Omental fat pad (tissue), 4 donors: ENCODE measurements around the gene ARL3. TPM values are rescaled to one million over a fixed set of nuclear protein-coding genes. Genes with fewer than 3 reads are reported as not detected.
A peak's percentile ranks its signal among the peaks of the same experiment; 100 is the strongest.

Source experiments
- ATAC-seq: fragments of 150-250 bp; one replicate; pipeline ENCODE4 v1.9.1; 2016; ENCODE audit warnings: mild to moderate bottlenecking, moderate library complexity; ENCODE audit not compliant: low FRiP score
- DNase-seq: peaks from one replicate; pipeline ENCODE4 v3.0.0-alpha.2; 2019; ENCODE audit warnings: low spot score
- total RNA-seq, 4 donors: library from RNA; depleted of rRNA; stranded (reverse); fragments of >200 nt; gene quantifications; one replicate each; pipeline ENCODE4 v1.1.0, GENCODE V29; 2016
- TF ChIP-seq, protein P1 (sequence below), 3 donors: fragments of 450-650 bp; IDR thresholded peaks; one replicate each; pipeline ENCODE4 v1.5.1; 2016 to 2017; ENCODE audit warnings: antibody characterized with exemption in 3 of 3, mild to moderate bottlenecking in 3 of 3, moderate library complexity in 2 of 3

ARL3 gene
- total RNA-seq, 4 donors from 2014 or later, result 2.8 to 6.1 (median 3.9) TPM

DNA sequence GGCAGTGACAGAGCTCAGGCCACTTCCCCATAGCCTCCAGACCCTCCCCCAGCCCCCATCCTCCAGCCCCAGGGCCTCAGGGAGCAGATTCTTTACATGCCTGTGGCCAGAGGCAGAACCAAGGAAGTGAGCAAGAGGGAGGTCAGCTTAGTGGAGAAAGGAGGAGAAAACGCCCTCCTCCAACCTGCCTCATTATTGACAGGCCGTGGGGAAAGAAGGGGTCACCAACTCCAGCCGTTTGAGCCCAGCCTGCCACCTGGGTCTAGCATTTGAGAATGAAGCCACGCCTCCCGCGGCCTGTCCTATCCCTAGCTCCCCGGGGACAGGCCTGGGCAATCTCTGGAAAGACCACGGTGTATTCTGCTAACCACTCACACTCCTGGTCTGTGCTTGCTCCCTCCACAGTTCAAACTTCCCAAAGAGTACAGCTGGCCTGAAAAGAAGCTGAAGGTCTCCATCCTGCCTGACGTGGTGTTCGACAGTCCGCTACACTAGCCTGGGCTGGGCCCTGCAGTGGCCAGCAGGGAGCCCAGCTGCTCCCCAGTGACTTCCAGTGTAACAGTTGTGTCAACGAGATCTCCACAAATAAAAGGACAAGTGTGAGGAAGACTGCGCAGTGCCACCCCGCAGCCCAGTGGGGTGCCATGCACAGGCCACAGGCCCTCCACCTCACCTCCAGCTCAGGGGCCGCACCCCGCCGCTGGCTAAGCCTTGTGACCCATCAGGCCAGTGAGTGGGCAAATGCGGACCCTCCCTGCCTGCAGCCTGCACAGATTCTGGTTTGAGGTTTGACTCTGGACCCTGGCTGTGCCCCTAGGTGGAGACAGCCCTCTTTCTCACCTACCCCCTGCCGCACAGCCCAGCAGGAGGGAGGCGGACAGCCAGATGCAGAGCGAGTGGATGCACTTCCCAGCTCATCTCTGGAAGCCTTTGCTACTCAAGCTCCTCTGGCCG lies 84.3 kb downstream of the ARL3 start:
- DNase-seq, result no peak
- no peak for ATAC-seq
- TF ChIP-seq, protein P1, sequence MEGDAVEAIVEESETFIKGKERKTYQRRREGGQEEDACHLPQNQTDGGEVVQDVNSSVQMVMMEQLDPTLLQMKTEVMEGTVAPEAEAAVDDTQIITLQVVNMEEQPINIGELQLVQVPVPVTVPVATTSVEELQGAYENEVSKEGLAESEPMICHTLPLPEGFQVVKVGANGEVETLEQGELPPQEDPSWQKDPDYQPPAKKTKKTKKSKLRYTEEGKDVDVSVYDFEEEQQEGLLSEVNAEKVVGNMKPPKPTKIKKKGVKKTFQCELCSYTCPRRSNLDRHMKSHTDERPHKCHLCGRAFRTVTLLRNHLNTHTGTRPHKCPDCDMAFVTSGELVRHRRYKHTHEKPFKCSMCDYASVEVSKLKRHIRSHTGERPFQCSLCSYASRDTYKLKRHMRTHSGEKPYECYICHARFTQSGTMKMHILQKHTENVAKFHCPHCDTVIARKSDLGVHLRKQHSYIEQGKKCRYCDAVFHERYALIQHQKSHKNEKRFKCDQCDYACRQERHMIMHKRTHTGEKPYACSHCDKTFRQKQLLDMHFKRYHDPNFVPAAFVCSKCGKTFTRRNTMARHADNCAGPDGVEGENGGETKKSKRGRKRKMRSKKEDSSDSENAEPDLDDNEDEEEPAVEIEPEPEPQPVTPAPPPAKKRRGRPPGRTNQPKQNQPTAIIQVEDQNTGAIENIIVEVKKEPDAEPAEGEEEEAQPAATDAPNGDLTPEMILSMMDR (IDR thresholded peaks at IDR 0.05), result no peak

DNA sequence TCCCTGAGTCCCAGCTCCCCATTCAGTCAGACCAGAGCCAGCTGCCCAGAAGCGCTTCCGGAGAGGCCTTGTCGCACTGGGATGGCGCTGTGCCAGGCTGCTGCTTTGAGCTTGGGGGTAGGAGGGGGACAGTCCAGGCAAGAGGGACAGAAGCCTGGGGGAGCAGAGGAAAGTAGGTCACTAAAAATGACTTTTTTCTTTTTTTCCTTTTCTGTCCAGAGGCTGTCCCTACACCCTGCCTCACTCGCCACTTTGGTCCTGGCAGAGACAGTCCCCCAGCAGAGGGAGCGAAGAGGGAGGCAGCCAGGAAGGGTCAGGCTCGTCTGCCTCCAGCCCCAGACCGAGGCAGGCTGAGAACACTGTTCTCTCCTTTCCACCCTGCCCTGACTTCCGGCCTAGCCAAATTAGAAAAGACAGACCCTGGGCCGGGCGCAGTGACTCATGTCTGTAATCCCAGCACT lies 85.7 kb downstream of the ARL3 start:
- DNase-seq, result no peak
- no peak for ATAC-seq
- TF ChIP-seq, protein P1 (IDR thresholded peaks at IDR 0.05), result no peak

DNA sequence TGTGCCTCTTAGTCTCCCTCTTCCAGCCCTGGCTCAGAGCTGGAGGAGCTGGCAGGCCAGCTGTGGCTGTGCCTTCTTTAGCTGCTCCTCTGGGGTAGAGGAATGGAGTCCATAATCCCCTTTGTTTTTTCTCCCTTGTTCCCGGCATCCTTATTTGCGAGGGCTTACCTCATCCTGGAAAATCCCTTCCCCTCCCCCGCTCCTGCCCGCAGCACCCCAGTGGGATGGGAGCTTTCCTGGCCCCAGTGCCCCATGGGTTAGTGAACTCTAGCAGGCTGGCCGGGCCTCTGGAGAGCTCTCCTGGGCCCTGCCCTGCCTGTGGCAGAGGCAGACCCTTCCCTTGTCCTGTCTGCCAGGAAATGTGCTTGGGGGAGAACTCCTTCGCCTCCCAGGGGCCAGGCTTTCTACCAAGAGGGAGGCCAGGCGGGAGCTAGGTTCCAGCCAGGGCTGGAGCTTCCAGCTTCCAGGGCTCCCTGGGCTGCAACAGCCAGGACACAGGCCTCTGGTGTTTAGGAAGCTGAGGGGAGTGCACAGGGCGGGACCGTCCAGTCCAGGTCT lies 86.4 kb downstream of the ARL3 start:
- DNase-seq (no peak), ATAC-seq (peak; percentile 58)
- TF ChIP-seq, protein P1 (IDR thresholded peaks at IDR 0.05), result no peak

DNA sequence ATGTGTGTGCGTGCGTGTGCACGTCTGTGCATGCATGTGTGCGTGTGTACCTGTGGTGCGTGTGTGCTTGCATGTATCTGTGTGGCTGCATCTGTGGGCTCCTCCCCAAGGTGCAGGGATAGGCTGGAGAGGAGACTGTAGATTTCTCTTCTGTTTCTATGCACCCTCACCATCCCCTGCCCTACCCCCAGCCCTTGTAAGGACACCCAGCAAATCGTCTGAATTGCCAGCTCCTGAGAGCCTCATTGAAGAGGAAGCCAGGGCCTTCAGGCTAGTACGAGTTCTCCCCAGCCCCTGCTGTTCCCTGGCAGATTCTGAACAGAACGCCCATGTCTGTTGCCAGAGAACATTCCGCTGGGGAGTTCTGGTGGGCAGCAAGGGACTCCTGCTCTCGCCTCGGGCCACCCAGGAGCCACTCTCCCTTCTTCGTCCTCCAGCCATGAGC lies 86.9 kb downstream of the ARL3 start:
- TF ChIP-seq, protein P1 (IDR thresholded peaks at IDR 0.05), result no peak
- no peak for ATAC-seq
- no peak for DNase-seq

DNA sequence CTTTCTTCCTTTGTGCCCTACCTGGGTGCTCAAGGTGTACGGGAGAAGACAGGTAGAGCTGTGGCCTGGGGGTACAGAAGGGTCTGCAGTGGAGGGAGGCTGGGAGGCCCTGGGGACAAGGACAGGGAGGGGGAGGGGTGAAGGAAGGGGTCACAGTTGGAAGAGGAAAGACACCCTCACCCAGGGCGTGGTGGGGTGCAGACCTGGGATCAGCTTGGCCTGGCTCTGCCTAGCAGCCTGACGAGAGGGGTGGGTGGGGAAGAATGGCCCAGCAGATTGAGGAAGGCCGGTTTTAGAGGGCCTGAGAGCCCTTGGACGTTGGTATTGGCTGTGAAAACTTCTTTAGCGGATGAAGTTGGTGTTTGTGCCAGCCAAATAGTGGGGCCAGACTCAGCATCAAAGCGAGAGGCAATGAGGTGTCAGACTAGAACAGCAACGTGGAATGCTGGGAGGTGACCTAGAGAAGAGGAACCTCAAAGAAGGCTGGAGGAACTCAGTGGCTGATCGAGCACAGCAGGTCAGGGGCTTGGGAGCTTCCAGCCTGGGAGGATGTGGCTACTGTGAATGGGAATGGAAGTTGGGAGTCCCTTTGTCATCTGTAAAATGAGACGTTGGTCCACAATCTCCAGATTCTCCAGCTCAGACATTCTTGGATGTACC lies 88.0 kb downstream of the ARL3 start:
- ATAC-seq, result no peak
- TF ChIP-seq, protein P1 (IDR thresholded peaks at IDR 0.05), result no peak
- DNase-seq, result no peak

DNA sequence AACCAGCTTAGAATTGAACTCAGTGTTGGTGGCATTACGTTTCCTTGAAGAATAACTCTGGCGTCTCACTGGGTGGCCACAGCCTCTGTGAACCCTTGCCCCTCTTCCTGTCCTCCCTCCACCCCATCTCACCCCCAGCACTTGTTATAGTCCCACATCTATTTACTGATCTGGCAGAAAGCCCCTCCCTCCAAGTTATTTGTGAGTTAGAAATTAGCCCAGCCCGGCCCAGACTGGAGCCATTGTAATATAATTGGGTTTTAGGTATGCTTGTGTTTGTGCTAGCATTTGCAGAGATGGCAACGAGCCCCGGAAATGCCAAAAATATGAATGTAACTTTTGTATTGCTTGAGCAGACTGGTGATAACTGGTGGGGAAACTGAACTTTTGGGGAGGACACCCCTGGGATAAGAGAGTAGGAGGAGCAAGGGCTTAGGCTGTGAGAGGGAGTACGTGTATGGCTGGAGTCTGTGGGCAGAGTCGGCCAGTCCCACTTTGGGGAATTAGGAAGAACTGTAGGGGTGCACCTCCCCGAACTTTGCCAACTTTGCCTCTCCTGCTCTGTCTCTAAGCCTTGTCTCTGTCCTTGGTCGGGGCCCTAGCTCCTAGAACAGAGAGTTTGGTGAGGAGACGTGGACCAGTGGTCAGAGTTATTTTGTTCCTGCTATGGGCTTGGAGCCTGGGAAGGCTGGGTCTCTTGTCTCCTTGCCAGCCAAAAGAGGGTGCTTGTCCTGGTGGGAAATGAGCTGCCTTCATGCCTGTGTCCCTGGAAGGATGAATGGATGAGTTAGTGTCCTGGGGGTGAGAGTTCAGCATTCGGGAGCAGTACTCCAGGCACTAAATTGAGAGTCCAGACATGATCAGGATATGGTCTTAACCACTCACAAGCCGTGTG lies 89.2 kb downstream of the ARL3 start:
- TF ChIP-seq, protein P1 (IDR thresholded peaks at IDR 0.05), result no peak
- no peak for ATAC-seq
- DNase-seq, result no peak
